Inflammatory macrophage (primary cell): ENCODE data around the gene ADCY3.
"Not testable (repeated sequence)": the region's sequence is repeated elsewhere in the genome, so short reads cannot be mapped to it uniquely, and the experiment has no call there.

Source experiments
- DNase-seq, 2 donors: peaks; one replicate each; pipeline ENCODE4 v3.0.0-alpha.2; 2020 to 2022

Gene ADCY3

DNA sequence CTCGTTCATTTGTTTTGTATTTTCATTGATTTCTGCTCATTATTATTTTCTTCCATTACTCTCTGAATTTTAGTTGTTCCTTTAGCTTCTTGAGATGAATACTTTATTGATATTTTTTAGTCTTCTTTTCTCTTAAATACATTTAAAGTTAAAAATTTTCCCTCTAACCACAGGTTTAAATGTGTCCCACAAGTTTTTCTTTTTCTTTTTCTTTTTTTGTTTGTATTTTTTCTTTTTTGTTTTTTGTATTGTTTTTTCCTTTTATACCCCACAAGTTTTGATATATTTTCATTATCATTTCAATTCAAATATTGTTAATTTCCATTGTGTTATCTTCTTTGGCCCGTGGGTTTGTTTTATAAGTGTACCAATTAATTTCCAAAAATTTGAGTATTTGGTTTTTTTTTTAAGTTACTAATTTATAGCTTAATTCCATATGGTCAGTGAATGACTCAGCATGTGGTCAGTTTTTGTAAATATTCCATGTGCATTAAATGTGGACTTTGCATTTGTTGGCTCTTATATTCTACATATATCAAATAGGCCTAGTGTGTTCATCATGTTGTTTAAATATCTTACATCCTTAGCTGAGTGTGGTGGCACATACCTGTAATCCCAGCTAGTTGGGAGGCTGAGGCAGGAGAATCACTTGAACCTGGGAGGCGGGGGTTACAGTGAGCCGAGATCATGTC, 110.6 kb downstream of the ADCY3 start:
- DNase-seq = no peak

DNA sequence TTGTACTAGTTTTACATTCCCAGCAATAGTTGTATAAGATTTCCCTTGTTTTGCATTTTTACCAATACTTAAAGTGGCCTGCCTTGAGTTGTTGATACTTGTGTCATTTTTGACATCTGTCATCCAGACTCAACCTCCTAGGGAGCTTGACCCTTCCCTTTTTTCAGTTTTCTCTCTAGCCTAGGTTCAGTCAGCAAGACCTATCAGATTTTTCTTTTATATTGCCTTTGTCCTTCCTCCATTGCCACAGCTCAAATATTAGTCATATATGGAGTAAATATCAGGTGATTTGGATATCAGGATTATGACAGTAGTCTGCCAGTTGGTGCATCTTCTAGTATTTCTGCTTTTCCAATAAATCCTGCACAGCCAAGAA, 113.4 kb downstream of the ADCY3 start:
- DNase-seq = peak in 1 of 2 donors; percentile 16

DNA sequence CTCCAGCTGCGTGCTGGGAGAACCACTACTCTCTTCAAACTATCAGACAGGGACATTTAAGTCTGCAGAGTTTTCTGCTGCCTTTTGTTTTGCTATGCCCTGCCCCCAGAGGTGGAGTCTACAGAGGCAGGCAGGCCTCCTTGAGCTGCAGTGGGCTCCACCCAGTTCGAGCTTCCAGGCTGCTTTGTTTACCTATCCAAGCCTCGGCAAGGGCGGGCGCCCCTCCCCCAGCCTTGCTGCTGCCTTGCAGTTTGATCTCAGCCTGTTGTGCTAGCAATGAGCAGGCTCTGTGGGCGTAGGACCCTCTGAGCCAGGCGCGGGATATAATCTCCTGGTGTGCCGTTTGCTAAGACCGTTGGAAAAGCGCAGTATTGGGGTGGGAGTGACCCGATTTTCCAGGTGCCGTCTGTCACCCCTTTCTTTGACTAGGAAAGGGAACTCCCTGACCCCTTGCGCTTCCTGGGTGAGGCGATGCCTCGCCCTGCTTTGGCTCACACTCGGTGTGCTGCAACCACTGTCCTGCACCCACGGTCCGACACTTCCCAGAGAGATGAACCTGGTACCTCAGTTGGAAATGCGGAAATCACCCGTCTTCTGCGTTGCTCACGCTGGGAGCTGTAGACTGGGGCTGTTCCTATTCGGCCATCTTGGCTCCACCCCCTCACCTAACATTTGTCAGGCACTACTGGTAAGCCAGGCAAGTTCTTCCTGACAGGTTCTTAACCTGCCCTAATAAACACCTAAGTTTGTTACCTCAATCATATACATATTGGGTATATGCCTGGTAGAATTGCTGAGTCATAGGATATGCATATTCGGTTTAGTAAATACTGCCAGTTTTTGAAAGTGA, 114.0 kb downstream of the ADCY3 start:
- not testable (repeated sequence) for DNase-seq

DNA sequence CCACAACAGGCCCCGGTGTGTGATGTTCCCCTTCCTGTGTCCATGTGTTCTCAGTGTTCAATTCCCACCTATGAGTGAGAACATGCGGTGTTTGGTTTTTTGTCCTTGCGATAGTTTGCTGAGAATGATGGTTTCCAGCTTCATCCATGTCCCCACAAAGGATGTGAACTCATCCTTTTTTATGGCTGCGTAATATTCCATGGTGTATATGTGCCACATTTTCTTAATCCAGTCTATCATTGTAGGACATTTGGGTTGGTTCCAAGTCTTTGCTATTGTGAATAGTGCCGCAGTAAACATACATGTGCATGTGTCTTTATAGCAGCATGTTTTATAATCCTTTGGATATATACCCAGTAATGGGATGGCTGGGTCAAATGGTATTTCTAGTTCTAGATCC, 119.5 kb downstream of the ADCY3 start:
- not testable (repeated sequence) for DNase-seq

DNA sequence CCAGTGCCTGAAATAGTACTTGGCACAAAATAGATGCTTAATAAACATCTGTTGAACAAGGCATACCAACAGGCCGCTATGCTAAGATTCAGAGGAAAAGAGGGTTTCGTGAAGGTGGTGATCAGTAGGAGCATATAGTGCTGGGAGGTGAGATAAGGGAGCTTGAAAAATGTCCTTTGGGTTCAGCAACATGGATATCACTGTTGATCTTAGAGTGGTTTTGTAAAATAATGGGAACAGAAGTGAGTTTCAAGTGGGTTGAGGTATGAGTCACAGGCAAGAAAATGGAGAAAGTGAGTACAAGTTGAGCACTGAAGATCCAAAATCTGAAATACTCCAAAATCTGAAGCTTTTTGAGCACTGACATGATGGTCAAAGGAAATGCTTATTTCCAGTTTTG, 122.4 kb downstream of the ADCY3 start:
- no peak for DNase-seq

DNA sequence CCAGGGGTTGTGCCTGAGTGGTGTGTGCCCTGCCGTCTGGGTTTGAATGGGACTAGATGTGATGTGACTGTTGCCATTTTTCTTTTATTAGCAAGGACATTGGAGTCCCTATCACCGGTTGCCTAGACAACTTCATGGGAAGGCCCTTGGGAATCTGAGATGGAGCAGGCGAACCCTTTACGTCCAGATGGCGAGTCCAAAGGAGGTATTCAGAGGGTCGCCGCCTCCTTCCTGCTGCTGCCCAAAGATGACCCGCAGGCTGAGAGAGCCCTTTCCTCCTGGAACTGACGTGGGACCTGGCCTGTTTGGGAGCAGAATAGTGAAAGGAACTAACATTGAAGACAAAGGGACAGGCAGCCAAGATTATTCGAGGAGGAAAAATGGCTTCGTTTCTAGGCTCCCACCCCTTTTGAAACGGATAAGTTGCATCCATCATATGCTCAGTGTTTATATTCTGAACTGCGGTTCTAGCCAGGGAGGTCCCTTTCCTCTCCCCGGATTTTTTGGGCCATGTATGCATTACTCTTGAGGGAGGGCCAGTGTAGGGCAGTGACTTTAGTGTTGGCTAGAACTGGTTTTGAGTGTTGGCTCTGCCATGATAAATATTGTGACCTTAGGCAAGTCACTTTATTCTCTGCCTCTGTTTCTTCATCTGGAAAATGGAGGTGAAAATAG, 126.1 kb downstream of the ADCY3 start:
- peak in 1 of 2 donors; percentile 5 for DNase-seq

DNA sequence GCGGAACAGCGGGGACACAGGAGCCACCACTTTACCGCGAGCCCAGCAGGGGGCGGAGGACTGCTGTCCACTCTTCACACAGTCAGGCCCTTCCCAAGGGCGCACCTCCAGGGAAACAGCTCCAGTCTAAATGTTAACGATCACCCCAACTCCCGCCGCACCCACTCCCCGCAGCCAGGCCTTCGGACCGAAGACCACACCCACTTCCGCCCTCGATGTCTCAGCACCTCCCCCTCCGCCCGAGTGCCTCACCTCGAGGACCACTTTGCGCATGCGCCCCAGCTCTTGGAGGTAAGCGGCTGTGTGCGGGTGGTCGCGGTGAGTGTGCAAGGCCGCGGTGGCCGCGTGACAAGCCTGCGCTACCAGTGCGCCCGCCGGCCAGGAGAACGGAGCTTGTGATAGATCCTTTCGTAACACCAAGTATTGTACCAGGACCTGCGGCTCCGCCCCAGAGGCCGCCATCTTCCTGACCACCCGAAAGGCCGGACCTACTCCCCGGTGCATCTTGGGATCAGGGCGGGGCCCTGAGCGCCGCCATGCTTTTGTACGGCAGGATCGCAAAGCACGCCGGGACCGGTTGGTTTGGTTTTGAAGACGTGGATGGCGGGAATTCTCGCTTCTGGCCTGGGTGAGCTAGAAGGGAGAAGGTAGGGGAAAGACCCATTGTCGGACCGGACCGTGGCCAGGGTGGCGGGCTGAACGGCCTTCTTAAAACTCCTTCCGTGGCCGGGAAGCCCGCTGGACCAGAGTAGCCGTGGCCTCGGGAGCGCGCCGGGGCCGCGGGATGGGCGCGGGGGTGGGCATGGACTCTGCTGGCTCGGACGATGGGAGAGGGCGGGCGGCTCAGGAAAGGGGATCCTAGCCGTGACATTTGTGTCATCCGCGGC, 126.9 kb downstream of the ADCY3 start, which contains the start of the genes CENPO and PTRHD1:
Gene CENPO, plus strand, starts transcription at position 552 of the 887 bp plus-strand sequence. CDS start 495 bp downstream, outside the sequence.
Gene PTRHD1, minus strand, starts transcription at position 518 of the 887 bp plus-strand sequence. Its CDS starts 14 bp downstream, at position 504.
- DNase-seq = peak; percentile 97 to 98

DNA sequence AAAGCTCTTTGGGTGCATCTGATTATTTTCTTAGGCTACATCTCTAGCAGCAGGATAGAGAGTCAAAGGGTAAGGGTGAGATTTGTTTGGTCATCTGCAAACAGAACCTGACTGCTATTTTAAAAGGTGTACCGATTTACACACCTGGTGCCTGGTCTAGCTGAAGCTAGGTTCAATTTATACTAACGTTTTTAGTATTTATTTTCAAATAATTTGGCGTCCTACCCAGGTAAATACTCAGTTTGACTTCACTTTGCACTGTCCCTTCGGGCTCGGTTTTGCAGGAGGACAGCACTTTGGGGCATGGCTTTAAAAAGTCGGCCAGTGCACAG, 127.5 kb downstream of the ADCY3 start:
- no peak for DNase-seq

DNA sequence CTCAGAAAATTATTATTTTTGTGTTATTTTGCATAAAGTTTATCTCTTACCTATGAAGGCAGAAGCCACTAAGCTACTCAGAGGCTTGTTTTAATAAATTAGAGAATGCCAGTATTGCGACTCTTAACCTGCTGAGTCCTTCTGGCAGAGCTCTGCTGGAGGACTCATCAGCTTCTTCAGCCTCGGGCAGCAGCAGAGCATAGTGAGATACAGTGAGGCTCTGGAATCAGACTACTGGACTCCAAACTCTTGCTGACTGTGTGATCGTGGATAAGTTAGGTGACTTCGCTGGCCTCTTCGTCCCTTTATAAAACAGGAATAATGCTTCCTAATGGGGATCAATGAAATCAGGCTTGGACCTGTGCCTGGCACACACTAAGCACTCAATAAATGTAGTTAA, 128.6 kb downstream of the ADCY3 start:
- no peak for DNase-seq

DNA sequence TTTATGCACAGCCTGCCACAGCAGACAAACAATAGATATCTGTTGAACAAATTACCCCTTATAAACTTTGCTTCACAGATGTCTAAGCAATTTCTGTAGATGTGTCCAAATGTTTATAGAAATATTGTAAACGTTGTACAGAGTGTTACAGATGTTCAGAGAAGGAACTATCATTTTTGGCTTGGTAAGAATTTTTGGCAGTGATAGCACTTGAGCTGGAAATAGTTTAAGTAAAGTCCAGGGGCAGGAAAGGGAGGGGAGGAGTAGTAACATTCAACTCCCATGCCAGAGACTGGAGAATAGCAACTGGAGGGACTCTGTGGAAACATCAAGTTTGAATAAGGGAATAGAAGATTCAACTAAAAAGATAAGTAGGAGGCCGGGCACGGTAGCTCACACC, 131.2 kb downstream of the ADCY3 start:
- no peak for DNase-seq

DNA sequence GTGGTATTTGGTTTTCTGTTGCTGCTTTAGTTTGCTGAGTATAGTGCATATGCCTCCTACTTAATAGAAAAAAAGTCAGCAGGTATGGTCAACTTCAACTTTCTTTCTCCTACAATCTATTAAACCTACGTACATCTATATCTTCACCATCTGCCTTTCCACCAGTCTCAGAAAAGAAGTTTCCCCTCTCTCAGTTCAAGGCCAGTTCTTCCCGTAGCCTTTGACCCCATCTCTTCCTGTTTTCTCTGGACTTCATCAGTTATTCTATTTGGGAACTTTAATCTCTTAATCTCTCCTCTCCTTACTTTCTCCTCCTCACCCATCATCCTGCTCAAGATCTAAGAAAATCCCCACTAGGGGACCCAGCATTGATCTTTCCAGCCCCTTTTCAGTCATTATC, 132.5 kb downstream of the ADCY3 start:
- no peak for DNase-seq

DNA sequence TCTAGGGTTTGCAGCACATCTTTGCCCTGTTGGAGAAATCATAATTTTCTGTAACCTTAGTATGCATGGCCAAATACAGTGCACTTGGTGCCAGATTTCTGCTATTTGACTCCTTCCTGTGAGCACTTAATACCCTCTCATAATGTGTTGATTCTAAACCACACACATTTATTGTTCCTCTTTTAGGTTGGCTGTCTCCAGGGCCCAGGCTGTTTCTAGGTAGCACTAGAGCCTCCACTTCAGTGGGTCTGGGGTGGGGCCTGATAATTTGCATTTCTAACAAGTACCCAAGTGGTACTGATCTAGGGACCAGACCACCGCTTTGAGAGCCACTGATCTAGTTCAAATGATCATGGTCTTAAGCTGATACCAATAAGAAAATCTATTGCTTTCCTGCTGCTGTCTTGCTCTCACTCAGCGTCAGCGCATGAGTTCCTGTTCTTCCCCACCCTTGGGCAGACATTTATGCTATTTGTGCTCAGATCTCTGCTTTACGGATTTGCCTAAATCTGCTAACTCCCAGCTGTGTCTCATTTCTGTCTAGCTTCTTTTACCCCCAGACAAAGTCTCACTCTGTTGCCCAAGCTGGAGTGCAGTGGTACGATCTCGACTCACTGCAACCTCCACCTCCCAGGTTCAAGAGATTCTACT, 134.2 kb downstream of the ADCY3 start:
- DNase-seq = peak; percentile 29 to 61

DNA sequence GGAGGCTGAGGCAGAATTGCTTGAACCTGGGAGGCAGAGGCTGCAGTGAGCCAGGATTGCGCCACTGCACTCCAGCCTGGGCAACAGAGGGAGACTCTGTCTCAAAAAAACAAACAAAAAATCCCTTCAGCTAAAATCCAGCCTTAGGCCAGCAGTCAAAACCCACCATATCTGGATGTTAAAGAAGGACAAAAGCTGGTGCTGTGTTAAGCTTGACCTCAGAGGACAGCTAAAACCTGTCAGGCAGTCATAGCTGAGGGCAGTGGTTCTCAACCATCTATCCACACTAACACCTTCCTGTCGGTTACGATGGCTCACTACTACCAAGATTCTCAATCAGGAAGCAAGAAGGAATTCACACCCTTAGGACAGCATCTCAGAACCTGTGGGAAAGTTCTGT, 136.4 kb downstream of the ADCY3 start:
- DNase-seq = no peak

DNA sequence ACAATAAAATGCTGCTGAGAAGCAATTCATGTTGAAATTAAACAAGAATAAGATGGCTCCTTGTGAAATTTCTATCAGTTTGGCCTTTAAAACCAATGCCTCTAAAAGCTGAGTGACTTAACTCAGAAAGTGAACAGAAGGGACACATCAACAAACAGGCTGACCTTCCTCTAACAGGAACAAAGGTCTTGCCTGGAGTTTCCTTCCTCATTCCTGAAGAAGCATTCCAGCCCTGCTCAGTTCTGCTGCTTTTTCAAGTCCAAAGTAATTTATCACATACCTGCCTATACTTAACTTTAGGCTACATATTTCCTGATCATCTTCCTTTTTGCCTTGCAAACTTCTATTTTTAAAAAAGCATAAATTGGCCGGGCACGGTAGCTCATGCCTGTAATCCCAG, 140.9 kb downstream of the ADCY3 start:
- DNase-seq = peak; percentile 25 to 43

DNA sequence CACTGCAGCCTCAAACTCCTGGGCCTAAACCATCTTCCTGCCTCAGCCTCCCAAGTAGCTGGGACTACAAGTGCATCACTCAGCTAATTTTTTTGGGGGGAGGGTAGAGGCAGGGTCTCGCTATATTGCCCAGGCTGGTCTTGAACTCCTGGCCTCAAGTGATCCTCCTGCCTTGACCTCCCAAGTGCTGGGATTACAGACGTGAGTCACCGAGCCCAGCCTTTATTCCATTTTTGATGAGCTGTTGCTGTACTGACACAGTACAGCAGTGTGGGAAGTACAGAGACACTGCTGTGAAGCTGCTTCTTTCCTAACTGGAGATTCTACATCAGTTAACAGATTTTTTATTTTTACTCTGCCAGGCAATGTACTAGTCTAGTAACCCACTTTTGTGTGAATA, 145.7 kb downstream of the ADCY3 start:
- no peak for DNase-seq

DNA sequence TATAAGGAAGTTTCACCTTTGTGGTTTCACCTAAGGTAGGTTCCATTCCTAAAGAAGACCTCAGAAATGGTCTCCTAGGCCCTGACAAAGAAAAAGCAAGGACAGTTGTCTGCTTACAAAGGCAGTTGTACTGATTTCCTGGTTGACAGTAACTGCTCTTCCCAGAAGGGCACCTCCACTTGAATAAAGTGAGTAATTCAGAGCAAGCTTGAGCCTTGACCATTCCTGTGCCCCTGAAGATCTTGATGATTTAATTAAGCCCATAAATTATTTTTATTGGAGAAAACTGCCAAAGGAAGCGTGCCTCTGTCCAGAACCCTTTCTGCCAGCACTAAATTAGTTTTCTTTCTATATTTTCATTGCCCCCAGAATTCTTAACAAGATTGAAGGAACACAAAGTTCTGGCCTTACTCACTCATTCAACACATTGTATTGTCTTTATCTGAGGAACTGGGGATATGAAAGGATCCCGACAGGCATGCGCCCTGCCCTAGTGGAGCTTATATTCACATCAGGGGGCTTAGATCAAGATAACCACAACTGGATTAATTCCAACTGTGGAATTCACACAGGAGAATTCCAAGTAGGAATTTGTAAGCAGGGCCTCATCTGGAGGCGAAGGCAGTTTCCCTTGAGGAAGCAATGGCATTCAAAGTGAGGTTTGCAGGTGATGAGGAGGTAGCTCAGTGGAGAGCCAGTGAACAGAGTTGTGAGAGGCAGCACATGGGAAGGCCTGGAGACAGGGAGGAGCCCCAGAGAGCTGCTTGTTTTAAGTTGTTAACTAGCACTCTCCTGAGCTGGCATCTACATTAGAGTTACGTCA, 148.1 kb downstream of the ADCY3 start:
- DNase-seq = no peak

DNA sequence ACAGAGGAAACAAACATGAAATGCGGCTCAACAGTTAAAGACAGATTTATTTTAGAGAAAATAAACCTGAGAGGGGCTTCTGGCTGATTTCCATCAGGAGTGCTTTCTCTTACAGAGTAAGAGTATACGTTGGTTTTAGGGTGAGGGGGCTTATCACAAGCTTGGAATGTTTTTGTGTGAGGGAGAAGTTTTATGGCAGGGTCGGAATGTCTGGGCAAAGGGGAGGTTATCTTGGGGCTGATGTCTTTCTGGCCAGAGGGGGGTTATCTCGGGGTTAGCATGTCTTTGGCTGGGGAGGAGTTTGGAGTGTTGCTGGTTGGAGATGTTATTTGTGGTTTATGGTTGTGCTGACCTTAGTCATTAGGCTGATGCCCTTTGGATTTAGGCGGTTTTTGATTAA, 149.0 kb downstream of the ADCY3 start:
- no peak for DNase-seq
